ENCODE results near the gene RNF31. TPM values are rescaled to one million over a fixed set of nuclear protein-coding genes. Genes with fewer than 3 reads are reported as not detected.

Gene RNF31
- polyA plus RNA-seq, 1 donor, result 57.5 TPM

DNA sequence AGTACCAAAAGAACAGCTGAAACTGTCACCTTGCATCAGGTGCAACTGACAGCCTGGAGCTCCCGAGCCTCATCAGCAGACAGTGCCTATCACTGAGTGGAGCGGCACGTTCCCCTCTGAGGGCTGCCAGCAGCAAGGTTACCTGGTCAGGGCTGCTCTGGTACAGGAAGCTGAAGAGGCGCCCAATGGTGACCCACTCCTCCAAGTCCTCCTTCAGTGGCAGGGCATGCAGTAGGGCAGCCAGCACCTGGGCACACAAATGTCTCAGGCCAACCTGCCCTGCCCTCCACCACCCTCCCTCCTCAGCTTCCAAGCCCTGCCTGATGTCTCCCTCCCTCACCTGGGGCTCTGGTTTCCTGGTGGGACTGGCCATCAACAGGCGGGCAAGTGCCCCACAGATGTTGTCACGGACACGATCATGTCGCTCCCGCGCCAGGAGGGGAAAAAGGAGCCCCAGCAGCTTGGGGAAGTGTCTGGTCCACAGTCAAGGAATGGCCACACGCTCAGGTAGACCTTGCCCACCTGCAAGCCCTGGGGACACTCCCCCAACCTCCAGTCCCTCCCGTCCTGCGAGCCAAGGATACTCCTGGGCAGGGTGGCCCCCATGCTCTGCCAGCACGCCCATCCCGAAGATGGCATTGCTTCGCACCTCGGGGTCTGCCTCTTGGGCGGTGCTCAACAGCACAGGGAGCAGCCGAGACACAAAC, 34.2 kb downstream of the RNF31 start:
- no peak for DNase-seq

DNA sequence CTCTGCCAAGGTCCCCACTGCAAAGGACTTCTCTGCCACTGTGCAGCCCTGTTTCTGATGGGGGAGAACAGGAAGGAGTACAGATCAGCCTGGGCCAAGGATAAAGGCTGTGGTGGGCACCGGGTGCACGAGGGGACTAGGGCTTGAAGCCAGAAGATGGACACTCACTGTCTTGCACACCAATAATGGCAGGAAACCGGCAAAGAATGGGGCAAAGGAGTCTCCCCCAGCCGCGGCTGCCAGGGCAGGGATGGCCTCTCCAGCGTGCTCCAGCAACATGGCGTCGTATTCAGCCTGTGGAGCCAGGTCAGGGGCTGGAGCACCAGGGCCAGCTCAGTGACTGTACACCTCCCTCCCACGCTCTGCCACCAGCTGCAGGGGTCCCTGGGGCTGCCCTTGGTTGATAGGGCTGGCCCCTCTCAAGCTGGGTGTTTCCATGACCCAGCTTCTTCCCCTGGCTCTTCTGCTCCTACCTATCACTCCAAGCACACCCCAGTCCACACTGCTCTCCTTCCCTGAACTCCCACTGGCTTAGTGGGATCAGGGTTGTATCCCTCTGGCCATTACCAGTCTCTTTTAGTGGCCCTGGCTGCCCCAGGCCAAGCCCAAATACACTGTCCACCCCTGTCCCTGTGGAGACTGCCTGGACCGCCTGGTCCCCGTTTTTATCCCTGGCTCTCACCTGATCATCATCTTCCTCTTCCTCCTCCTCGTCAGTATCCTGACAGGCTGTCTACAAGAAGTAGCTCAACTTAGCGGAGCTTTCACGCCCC, 35.0 kb downstream of the RNF31 start:
- DNase-seq, result no peak

DNA sequence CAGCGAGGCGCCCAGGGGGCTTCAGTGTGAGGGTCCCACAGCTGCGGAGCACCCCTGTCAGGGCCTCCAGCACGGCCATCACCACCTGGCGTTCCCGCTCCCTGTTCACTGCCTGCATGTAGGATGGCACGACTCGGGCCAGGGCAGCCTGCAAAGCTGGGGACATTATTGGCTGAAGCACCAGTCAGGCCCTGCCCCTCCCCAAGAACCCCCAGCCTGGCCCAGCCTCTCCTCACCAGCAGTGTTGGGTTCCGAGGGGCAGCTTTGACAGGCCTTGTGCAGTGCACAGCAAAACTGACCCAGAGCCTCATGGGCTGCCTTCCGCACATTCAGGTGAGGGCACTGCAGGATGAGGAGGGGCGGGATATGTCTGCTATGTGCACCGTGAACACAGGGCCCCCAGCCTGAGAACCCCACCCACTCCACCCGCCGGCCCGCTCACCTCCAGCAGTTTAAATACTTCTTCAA, 35.8 kb downstream of the RNF31 start:
- DNase-seq, result no peak

DNA sequence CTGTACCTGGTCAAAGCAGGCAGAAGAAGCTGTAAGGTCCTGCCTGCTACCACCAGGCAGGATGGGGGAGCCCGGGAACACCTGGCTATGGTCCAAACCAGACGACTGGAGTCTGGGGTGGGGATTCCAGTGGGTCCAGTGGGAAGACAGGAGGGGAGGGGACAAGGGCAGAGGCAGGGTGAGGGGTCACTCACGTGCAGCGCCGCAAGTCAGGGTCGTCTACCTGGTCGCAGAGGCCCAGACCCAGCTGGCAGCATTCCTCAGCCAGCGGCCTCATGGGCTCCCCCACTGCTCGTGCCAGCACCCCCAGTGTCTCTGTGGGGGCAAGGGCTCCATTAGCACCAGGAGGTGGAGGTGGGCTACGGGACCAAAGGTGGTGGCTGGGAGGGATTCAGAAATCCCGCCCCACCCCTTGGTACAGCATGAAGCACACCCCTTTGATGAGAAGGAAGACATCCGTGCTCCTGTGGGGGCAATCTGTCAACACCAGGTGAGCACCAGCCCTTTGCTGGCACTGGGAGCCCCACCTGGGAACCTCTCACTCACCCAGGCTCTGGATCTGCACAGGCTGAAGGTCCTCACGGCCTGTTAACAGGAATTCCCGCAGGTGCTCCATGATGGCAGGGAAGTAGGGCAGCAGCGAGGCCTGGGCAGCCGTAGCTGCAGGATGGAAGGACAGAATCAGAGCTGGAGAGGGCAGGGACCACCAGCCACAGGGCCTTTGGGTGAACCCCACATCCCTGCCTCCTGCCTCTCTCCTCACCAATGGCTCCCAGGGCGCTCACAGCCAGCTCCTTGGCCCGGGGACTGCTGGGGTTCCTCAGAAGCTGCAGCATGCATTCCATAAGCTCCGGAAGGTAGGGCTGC, 37.0 kb downstream of the RNF31 start:
- DNase-seq, result no peak

DNA sequence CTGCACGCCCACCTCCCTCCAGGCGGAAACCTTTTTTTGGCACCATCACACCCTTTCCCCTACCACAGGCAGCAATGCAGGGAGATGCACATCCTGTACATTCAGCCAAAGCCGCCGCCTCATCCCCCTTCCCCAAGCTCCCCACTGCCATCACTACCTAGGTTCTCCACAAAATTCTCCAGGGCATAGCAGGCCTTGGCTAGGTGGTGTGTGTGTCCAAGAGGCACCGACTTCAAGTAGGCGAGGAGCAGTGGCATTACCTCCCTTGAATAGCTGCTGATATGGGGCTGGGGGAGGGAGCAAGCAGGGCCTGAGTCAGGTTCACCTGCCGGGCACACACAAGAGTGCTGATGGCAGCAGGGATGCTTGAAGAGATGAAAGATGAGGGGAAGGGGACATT, 37.7 kb downstream of the RNF31 start:
- DNase-seq, result no peak

DNA sequence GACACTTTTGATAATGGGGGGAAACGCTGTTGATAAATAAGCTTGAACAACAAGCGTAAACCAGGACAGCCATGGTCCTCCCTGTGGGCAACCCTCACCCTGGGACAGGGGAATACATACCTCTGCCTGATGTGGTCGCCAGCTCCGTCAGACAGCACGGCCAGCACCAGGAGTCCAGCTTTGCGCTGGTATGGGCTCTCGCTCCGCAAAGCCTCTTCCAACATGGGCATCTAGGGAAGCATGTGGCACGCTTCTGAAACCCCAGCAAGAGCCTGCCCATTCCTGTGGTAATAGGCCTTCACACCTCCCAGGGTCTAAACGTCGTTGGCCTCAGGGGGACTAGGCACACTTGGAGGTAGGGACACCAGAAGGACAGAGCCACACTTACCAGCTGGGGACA, 38.4 kb downstream of the RNF31 start:
- no peak for DNase-seq

DNA sequence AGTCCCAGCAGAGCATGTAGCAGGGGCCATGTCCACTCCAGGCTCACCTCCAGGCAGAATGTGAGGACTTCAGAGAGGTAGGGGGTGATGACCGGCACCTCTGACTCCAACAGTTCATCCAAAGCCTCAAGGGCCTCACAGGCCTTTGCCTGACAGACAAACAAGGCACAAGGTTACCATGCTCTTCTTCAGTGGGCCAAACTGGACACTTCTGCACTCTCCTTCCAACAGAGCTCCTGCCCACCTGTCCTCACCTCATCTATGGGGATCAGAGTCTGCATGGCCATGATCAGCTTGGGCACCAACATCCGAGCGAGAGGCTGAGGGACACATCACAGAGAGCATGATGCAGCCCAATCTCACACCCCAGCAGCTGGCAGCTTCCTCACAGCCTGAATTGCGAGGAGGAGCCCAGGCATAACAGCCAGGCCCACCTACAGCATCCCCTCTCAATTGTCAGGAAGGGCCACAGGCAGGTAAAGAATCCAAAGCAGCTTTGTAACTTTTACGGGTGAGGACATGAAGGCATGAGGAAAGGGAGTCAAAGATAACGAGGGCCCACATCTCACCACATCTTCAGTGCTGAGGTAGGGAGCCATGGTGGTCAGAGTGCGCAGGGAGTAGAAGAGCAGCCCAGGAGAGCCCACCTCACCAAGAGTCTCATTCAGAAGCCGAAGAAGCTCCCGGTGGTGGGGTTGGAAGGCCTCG, 39.7 kb downstream of the RNF31 start:
- no peak for DNase-seq

DNA sequence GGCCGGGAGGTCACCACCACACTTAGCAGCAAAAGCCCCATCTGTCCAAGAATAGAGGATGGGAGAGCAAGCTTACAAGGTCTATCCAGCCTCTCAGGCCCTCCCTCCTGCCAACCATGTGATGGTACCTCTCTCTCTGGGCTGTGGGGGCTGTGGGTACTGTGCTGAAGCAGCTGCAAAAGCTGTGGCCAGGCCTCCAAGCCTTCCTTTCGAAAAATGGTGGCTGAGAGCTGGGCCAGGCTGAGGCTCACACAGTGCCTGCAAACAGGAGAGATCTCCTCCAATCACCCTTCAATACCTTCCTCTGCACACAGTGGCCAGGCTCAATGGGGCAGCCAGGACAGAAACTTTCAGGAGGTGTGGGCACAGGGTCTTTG, 40.2 kb downstream of the RNF31 start:
- no peak for DNase-seq

DNA sequence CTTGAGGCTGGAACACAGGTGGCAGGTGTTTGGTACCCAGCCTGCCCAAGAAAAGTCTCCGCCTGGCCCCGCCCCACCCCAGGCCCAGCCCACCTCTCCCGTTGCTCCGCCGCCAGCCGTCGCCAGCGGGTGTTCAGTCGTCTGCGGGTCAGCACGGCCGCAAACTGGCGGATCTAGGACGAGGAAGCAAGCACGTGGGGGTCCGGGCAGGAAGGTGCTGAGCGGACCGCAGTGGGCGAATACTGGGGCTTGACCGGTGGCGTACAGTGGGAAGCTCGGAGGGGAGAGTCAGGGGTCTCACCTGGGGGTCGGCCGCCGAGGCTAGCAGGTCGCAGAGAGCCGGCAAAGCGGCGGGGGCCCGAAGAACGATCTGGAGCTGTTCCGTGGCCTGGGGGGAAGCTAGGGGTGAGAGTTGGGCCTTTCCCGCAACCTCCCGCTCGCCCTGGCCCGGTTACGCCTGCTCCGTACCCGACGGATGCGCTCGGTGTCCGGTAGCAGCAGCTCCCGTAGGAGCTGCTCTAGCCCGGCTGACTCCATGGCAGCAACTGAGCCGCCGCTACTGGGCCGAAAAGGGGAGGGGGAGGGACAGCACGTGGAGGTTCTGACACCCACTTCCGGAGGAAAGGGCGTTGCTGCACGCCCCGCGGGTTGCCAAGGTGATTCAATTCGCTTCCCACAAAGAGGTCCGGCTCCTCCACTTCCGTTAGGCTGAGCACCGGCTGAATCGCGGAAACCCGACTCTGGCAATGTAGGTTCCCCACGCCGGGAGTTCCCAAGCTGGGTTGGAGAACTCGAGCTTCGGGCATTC, 41.2 kb downstream of the RNF31 start, which contains the start of gene IPO4:
Gene IPO4, minus strand, starts transcription at position 566 of the 808 bp plus-strand sequence. Its CDS starts 29 bp downstream, at position 537.
- peak; percentile 96 for DNase-seq

DNA sequence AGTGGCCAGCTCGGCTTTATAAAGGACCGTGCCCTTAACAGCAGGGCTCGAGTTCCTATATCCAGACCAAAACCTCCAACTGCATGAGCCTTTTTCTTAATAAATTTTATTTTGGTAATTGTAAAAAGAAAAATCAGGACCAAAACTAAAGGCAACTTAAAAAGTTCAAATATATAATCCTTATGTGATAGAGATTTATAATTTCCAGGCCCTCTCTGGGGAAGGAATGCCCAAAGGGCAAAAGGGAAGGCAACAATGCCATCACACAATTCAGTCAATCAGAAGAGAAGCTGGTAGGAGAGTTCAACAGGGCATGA, 41.7 kb downstream of the RNF31 start:
- DNase-seq, result no peak

DNA sequence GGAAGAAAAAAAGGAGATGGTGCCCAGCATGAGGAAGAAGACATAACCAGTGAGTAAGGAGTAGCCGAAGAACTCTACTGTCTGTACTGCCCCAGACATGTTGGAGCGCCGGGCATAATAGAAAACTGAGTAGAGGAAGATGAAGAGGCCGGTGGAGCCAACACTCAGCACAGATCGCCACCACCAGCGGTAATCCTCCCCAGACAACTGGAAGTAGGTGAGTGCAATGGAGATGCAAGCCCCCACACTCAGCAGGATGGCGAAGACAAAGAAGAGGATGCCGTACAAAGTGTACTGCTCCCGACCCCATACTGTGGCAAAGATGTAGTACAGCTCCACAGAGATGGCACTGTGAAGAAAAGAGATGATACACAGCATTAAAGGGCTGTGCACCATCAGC, 42.2 kb downstream of the RNF31 start:
- DNase-seq, result no peak

DNA sequence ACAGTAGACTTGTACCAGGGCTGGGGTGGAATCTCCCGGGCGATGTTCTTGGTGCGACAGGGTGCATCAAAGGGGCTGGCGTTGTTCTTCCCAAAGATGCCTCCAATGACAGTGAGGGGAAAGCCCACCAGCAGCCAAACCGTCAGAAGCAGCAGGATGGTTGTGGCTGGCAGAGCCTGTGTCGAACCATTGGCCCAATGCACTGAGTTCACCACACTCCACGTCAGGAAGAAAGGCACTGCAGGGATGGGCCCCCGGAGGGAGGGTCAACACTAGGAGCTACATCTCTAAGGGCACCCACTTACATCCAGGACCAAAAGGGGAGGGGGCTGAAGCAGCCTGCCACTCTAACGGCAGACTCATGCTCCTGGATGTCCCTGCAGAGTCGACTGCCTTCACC, 43.1 kb downstream of the RNF31 start:
- no peak for DNase-seq

DNA sequence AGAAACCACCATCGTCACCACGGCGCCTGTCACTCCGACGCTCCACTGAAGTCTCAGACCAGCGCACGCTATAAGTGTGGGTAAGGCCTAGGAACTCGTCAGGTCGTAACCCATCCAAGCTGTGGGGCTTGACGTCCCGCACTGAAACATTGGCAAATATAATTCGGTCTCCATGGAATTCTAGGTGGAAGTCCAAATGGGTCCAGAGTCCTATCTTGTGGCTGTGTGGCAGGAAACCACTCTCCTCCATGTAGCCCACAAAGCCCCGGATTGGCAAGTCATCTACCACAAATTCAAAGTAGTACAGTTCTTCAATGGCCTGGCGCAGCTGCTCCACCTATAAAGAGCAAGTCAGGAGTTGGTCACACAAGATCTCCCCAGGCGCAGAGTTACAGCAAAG, 45.6 kb downstream of the RNF31 start:
- no peak for DNase-seq

DNA sequence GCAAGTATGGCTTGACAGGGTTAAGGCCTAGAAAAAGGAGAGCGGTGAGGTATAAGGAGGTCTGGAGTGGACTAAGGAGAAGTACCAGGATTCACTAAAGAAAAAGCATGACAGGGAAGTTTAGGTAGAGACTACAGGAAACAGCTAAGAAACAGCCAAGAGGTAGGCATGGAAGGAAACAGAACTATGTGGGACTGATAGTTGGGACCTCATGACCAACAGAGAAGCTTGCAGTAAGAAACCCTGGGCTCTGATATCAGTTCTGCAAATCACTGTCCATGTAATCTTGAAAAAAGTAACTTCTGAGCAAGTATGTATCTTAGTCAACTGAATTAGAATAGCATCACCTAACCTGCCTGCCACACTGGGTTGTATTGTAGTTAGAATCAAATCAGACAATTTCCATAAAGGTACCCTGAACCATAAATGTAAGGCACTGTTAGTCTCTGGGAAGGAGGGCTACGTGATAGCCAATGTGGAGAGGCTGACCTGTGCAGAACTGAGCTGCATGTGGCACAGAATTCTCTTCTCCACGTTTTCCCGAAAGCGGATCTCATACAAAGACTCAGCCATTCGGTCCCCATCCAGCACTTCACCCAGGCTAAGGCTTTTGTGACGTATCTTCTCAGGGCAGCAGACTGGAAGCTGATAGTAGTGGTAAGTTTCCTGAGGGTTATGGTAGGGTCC, 47.0 kb downstream of the RNF31 start:
- no peak for DNase-seq

DNA sequence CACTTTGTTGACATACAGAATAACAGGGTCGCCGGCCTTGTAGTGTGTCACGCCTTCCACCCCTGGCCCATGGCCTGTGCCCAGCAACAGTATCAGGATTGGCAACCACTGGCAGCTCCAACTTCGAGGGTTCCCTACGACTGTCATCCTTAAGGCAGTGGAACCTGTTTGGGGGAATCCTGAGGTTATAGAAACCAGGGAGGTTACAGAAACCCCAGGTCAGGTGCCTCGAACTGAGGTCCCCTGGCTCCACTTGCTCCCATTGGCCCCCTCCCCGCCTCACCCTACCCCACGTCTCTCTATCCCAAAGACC, 47.5 kb downstream of the RNF31 start:
- DNase-seq, result no peak

DNA sequence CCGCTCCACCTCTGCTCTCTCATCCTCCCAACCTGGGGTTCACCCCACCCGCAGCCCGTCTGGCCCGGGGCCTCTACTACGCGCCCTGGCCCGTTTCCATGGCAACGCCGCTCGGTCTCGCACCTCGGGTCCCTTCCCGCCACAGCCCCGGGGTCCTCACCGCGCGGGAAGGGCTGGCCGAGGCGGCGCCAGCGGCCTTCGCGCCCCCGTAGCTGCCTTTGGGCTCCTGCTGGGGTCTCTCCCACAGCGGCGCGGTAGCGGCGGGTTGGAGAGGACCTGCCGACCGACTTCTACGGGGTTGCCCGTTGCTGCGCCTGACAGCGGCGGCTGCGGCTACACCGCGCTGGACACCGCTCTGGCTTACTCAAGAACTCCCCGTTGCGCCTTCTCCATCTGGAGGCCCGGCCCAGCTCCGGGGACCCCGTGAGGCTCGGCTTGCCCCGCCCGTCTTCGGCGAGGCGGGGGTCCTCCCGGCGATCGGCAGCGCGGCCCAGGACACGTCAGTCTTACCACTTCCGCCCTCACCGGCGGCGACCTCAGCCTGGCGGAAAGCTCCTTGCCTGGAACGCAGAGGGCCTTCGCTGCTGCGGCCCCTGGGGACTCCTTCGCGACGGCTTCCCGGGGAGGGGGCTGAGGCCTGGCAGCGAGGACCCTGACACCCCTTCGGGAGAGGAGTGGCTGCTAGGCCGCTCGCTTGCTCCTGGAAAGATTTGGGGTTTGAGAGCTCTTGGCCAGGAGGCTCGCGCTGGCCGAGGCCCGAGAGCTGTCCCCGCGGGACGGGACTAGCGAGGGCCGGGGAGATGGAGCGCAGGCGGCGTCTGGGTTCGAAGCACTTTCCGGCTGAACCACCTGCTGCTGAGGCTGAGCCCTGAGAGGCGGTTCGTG, 48.1 kb downstream of the RNF31 start, which contains the start of gene TM9SF1:
Gene TM9SF1, minus strand, starts transcription at position 256 of the 885 bp plus-strand sequence. CDS start 422 bp downstream, outside the sequence.
- DNase-seq, result peak; percentile 86

DNA sequence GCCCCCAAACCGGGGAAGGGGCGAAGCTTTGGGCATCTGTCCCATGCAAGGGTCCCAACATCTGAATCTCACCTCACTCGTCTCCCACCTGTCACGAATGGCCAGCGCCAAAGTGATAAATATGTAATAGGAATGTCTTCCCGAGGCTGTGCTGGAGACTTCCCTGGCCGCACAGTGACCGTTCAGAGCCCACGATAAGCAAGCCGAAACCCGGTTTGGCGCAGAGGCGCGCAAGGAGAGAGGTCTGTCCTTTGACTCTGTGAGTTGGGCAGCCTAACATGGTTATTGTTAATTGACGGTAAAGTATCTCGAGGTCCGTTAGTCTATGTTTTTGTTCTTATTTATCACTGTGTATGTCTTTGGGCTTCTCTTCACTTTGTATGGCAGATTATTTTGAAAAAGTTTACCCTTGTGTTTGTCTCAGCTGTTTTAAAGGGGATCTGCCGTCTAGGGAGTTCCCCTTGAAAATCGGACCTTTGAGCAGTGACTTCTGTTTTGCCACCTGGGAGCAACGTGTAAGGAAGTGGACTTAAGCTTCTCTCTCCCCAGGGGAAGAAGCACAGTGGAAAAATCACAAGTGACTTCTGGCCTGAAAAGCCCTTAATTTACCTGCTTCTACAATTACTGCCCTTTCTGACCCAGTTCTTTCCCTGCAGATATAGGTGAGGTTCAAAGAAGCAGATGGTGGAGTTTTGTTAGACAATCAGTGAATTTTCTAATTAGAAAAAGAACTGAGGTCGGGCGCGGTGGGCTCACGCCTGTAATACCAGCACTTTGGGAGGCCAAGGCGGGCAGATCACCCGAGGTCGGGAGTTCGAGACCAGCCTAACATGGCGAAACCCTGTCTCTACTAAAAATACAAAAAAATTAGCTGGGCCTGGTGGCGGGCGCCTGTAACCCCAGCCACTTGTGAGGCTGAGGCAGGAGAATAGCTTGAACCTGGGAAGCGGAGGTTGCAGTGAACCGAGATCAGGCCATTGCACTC, 49.1 kb downstream of the RNF31 start:
- DNase-seq, result peak; percentile 5

DNA sequence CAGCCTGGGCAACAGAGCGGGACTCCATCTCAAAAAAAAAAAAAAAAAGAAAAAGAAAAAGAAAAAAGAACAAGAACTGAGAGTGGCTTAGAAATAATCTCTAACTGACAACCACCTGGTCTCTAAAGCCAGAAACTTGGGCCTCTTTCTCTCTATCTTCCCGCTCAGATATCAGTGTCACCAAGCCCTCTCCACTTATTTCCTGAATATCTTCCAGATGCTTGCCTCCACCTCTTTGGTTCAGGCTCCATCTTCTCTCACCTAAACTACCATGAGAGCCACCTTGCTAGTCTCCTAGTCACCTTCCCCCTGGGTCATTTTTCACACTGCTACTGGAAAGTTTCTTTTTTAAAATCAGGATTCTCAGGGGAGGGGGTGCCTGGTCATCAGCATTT, 49.8 kb downstream of the RNF31 start:
- no peak for DNase-seq
